GM12891 (cell line): ENCODE measurements around the gene PPDPF.

Source experiments
- POLR2A ChIP-seq: IDR thresholded peaks from 2 replicates; pipeline ENCODE4 v1.6.1; 2011; ENCODE audit warnings: low read depth, low read length, control low read depth
- POLR2AphosphoS5 ChIP-seq: IDR thresholded peaks from 2 replicates; pipeline ENCODE4 v1.6.1; 2011; ENCODE audit warnings: low read depth, low read length, control low read depth
- SPI1 ChIP-seq: IDR thresholded peaks from 2 replicates; pipeline ENCODE4 v1.6.1; 2011; ENCODE audit warnings: low read depth, low read length, control low read depth
- TAF1 ChIP-seq: IDR thresholded peaks from 2 replicates; pipeline ENCODE4 v1.6.1; 2011; ENCODE audit warnings: low read depth, low read length, control low read depth

GRCh38 chr20:63483834-63484233 lies 36.7 kb upstream of the PPDPF start:
- no peak for TF ChIP-seq POLR2AphosphoS5
- no peak for TF ChIP-seq POLR2A
- TF ChIP-seq TAF1: no peak
- TF ChIP-seq SPI1: no peak
